ENCODE measurements around the gene TMEM220. TPM values are rescaled to one million over a fixed set of nuclear protein-coding genes. Genes with fewer than 3 reads are reported as not detected.

Gene TMEM220
- total RNA-seq, 1 experiment from 2014 or later, result not detected

GRCh38 chr17:10758062-10758461, 28.2 kb upstream of the TMEM220 start:
- CTCF ChIA-PET, result no interaction called here
- TF ChIP-seq EZH2 (IDR thresholded peaks at IDR 0.05; ENCODE audit: low read depth) (no peak), CTCF (conservative IDR thresholded peaks at IDR 0.05) (no peak)

GRCh38 chr17:10757647-10758046, 27.8 kb upstream of the TMEM220 start:
- Histone ChIP-seq H3K9me2 (ENCODE audit: insufficient read depth) (no peaks in the 10 kb centered on the region), H3K9me3 (ENCODE audit: insufficient read depth, low read depth) (no peaks in the 10 kb centered on the region), H3K27me3 (ENCODE audit: insufficient read depth, low read depth) (peaks cover 36% of the 10 kb centered on the region), H2AFZ (no peak overlapping the region), H3K4me1 (replicated peaks; ENCODE audit: insufficient read depth) (no peaks in the 10 kb centered on the region), H3F3A (ENCODE audit: insufficient read depth, low read depth) (no peaks in the 10 kb centered on the region), H4K20me1 (ENCODE audit: insufficient read depth) (no peaks in the 10 kb centered on the region), H3K4me2 (no peak overlapping the region), H3K36me3 (ENCODE audit: low read depth) (no peaks in the 10 kb centered on the region), H3K79me2 (ENCODE audit: low read depth) (no peaks in the 10 kb centered on the region), H3K27ac (no peak overlapping the region), H3K4me3 (no peak overlapping the region)
- intact Hi-C loops (cut with micrococcal nuclease; ENCODE audit: unreplicated experiment), result no loop called here
- TF ChIP-seq CTCF (conservative IDR thresholded peaks at IDR 0.05), result no peak
- TF ChIP-seq EZH2 (IDR thresholded peaks at IDR 0.05; ENCODE audit: low read depth), result no peak
- ChIA-PET CTCF (no interaction called here), POLR2A (ENCODE audit: unreplicated experiment) (no interaction called here)
- no TSS peak for BruUV-seq (replicated peaks)
- DNase-seq, result no peak

More at GRCh38 chr17:10758062-10758461, 28.2 kb upstream of the TMEM220 start:
- Histone ChIP-seq H2AFZ (no peak overlapping the region), H3K9me3 (ENCODE audit: insufficient read depth, low read depth) (no peaks in the 10 kb centered on the region), H3F3A (ENCODE audit: insufficient read depth, low read depth) (no peaks in the 10 kb centered on the region), H3K27ac (no peak overlapping the region), H3K79me2 (ENCODE audit: low read depth) (no peaks in the 10 kb centered on the region), H3K27me3 (ENCODE audit: insufficient read depth, low read depth) (peaks cover 36% of the 10 kb centered on the region), H4K20me1 (ENCODE audit: insufficient read depth) (no peaks in the 10 kb centered on the region), H3K4me1 (replicated peaks; ENCODE audit: insufficient read depth) (no peaks in the 10 kb centered on the region), H3K4me2 (no peak overlapping the region), H3K36me3 (ENCODE audit: low read depth) (no peaks in the 10 kb centered on the region), H3K4me3 (no peak overlapping the region), H3K9me2 (ENCODE audit: insufficient read depth) (no peaks in the 10 kb centered on the region)
- intact Hi-C loops (cut with micrococcal nuclease; ENCODE audit: unreplicated experiment), result no loop called here
- BruUV-seq (replicated peaks), result no TSS peak
- POLR2A ChIA-PET (ENCODE audit: unreplicated experiment), result interaction anchor here (0.7 kb wide), 1 partner anchor 61 kb away, joined by 8 read pairs; no protein-coding TSS in a partner anchor
- no peak for DNase-seq

DNA sequence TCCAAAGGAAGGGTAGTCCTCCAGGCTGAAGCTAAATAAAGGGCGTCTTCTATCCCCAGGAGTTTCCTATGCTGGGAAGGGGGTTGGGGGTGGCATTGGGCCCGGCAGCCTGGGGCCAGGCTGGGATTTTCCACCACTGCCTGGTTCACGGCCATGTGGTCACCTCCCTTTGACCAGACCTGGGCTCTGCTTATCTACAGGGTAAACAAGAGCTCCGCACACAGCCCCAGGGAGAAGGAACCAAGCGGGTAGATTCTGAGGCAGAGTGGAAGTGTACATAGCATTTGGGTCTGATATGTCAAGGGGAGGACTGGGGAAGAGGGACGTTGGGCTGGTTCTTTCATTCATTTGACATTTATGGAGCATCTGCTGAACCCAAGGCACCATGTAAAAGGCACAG, 27.2 kb upstream of the TMEM220 start:
- CTCF ChIA-PET, result no interaction called here
- H3K36me3 ChIP-seq (ENCODE audit: low read depth), result no peaks in the 10 kb centered on the region
- no peak overlapping the region for H3K4me3 ChIP-seq
- H3K4me2 ChIP-seq, result no peak overlapping the region
- no TSS peak for BruUV-seq (replicated peaks)
- no peak overlapping the region for H2AFZ ChIP-seq
- H4K20me1 ChIP-seq (ENCODE audit: insufficient read depth), result no peaks in the 10 kb centered on the region
- peaks cover 36% of the 10 kb centered on the region for H3K27me3 ChIP-seq (ENCODE audit: insufficient read depth, low read depth)
- POLR2A ChIA-PET (ENCODE audit: unreplicated experiment), result no interaction called here
- H3K9me3 ChIP-seq (ENCODE audit: insufficient read depth, low read depth), result no peaks in the 10 kb centered on the region
- intact Hi-C loops (cut with micrococcal nuclease; ENCODE audit: unreplicated experiment), result no loop called here
- H3K4me1 ChIP-seq (replicated peaks; ENCODE audit: insufficient read depth), result no peaks in the 10 kb centered on the region
- H3F3A ChIP-seq (ENCODE audit: insufficient read depth, low read depth), result no peaks in the 10 kb centered on the region
- H3K27ac ChIP-seq, result no peak overlapping the region
- H3K9me2 ChIP-seq (ENCODE audit: insufficient read depth), result no peaks in the 10 kb centered on the region
- no peak for TF ChIP-seq CTCF (conservative IDR thresholded peaks at IDR 0.05)
- no peak for TF ChIP-seq EZH2 (IDR thresholded peaks at IDR 0.05; ENCODE audit: low read depth)
- DNase-seq, result peak in 1 of 2 experiments; percentile 38
- H3K79me2 ChIP-seq (ENCODE audit: low read depth), result no peaks in the 10 kb centered on the region

Data from PC-9 (cell line).